IMR-90 (cell line): ENCODE measurements around the gene OSBPL3. TPM values are rescaled to one million over a fixed set of nuclear protein-coding genes. Genes with fewer than 3 reads are reported as not detected.

Source experiments
- ATAC-seq: fragments of 200-7000 bp; cut with Tn5 transposase; 2 replicates; pipeline ENCODE4 v1.9.1; 2020; ENCODE audit warnings: low read depth, mild to moderate bottlenecking, moderate library complexity
- BruUV-seq: library from RNA; stranded (reverse); fragments of 400-500 nt; replicated peaks from 2 replicates; lab custom pipeline; 2021; lab: Mats Ljungman, UMichigan
- CTCF ChIA-PET: fragments of 300-600 bp; formaldehyde crosslinking; extraction: SDS; loops from one replicate; lab custom pipeline; 2021; ENCODE audit warnings: antibody characterized with exemption; lab: Yijun Ruan, JAX
- POLR2A ChIA-PET: fragments of 300-600 bp; sonication (Branson Sonifier 250); formaldehyde crosslinking; loops from one replicate; lab custom pipeline; 2022; ENCODE audit warnings: antibody characterized with exemption; ENCODE audit not compliant: unreplicated experiment; lab: Charles Lee
- DNase-seq: peaks from one replicate; pipeline ENCODE4 v3.0.0; 2013
- H2AFZ ChIP-seq: replicated peaks from 2 replicates; pipeline ENCODE3; 2013; ENCODE audit warnings: low read length, mild to moderate bottlenecking; ENCODE audit not compliant: poor library complexity
- H2AK5ac ChIP-seq: 2 replicates; pipeline ENCODE4 v1.6.1; 2013; ENCODE audit warnings: low read depth, low read length, inconsistent platforms
- H2AK9ac ChIP-seq: replicated peaks from 2 replicates; pipeline ENCODE3; 2013; ENCODE audit warnings: mild to moderate bottlenecking, low read depth, low read length, moderate library complexity; ENCODE audit not compliant: poor library complexity
- H2BK120ac ChIP-seq: 2 replicates; pipeline ENCODE4 v1.6.1; 2013; ENCODE audit warnings: low read depth, low read length, inconsistent platforms
- H2BK15ac ChIP-seq: 3 replicates; pipeline ENCODE4 v1.6.1; 2013; ENCODE audit warnings: low read depth, low read length, inconsistent platforms
- H2BK20ac ChIP-seq: 2 replicates; pipeline ENCODE4 v1.6.1; 2013; ENCODE audit warnings: low read depth, mild to moderate bottlenecking, inconsistent platforms, low read length, moderate library complexity
- H2BK5ac ChIP-seq: 2 replicates; pipeline ENCODE4 v1.6.1; 2013; ENCODE audit warnings: mild to moderate bottlenecking, low read depth, low read length, inconsistent platforms; ENCODE audit not compliant: poor library complexity, severe bottlenecking
- H3K14ac ChIP-seq: replicated peaks from 2 replicates; pipeline ENCODE4 v1.6.1; 2013; ENCODE audit warnings: low read depth, low read length, inconsistent platforms
- H3K18ac ChIP-seq: 2 replicates; pipeline ENCODE4 v1.6.1; 2013; ENCODE audit warnings: low read depth, low read length, control low read depth
- H3K23ac ChIP-seq: 2 replicates; pipeline ENCODE4 v1.6.1; 2013; ENCODE audit warnings: low read depth, low read length, inconsistent platforms
- H3K27ac ChIP-seq: 2 replicates; pipeline ENCODE4 v1.5.1; 2013; ENCODE audit warnings: mild to moderate bottlenecking, control low read depth, low read length; ENCODE audit not compliant: insufficient read depth
- H3K27me3 ChIP-seq: 2 replicates; pipeline ENCODE4 v1.6.1; 2013; ENCODE audit warnings: low read length; ENCODE audit not compliant: control insufficient read depth, insufficient read depth
- H3K36me3 ChIP-seq: 2 replicates; pipeline ENCODE4 v1.6.1; 2013; ENCODE audit warnings: low read length, mixed read lengths; ENCODE audit not compliant: control insufficient read depth, insufficient read depth
- H3K4ac ChIP-seq: 2 replicates; pipeline ENCODE4 v1.6.1; 2013; ENCODE audit warnings: low read depth, low read length, inconsistent platforms
- H3K4me1 ChIP-seq: 2 replicates; pipeline ENCODE4 v1.6.1; 2013; ENCODE audit warnings: low read length, mixed read lengths; ENCODE audit not compliant: control insufficient read depth, insufficient read depth
- H3K4me2 ChIP-seq: 2 replicates; pipeline ENCODE4 v1.6.1; 2013; ENCODE audit warnings: low read depth, mild to moderate bottlenecking, control low read depth, low read length, moderate library complexity
- H3K4me3 ChIP-seq: 2 replicates; pipeline ENCODE4 v1.5.1; 2013; ENCODE audit warnings: low read depth, mild to moderate bottlenecking, control low read depth, low read length, moderate library complexity; ENCODE audit not compliant: insufficient read depth
- H3K56ac ChIP-seq: 2 replicates; pipeline ENCODE4 v1.6.1; 2013; ENCODE audit warnings: low read length, inconsistent platforms; ENCODE audit not compliant: insufficient read depth; ENCODE audit errors: extremely low read depth
- H3K79me1 ChIP-seq, 2 experiments: 2 replicates each; pipeline ENCODE4 v1.6.1; 2013; ENCODE audit warnings: low read length in 2 of 2, inconsistent platforms in 1 of 2, low read depth in 1 of 2
- H3K9ac ChIP-seq: 2 replicates; pipeline ENCODE4 v1.6.1; 2013; ENCODE audit warnings: low read depth, low read length, control low read depth
- H3K9me1 ChIP-seq: 2 replicates; pipeline ENCODE4 v1.6.1; 2013; ENCODE audit warnings: low read length, inconsistent platforms; ENCODE audit not compliant: insufficient read depth
- H3K9me3 ChIP-seq: 2 replicates; pipeline ENCODE4 v1.6.1; 2013; ENCODE audit warnings: low read length; ENCODE audit not compliant: control insufficient read depth, insufficient read depth
- H4K20me1 ChIP-seq: 2 replicates; pipeline ENCODE4 v1.6.1; 2013; ENCODE audit warnings: low read length, inconsistent platforms; ENCODE audit not compliant: insufficient read depth
- H4K5ac ChIP-seq: 2 replicates; pipeline ENCODE4 v1.6.1; 2013; ENCODE audit warnings: mild to moderate bottlenecking, low read depth, low read length, control low read depth
- H4K8ac ChIP-seq, 2 experiments: 2 replicates each; pipeline ENCODE4 v1.6.1; 2013; ENCODE audit warnings: low read depth in 2 of 2, low read length in 2 of 2, control low read depth in 1 of 2, inconsistent platforms in 1 of 2
- H4K91ac ChIP-seq: 2 replicates; pipeline ENCODE4 v1.6.1; 2013; ENCODE audit warnings: low read depth, low read length, inconsistent platforms; ENCODE audit not compliant: insufficient read depth
- CTCF ChIP-seq: conservative IDR thresholded peaks from 2 replicates; pipeline ENCODE4 v1.5.1; 2012; ENCODE audit warnings: mild to moderate bottlenecking, low read depth, low read length, improper control_type of control experiment
- FOS ChIP-seq: fragments of 150-350 bp; IDR thresholded peaks from 2 replicates; pipeline ENCODE4 v1.6.1; 2016; ENCODE audit warnings: low read depth, low read length
- MAFK ChIP-seq: IDR thresholded peaks from 2 replicates; pipeline ENCODE4 v1.6.1; 2012; ENCODE audit warnings: low read depth, low read length, improper control_type of control experiment
- MAZ ChIP-seq: IDR thresholded peaks from 2 replicates; pipeline ENCODE4 v1.6.1; 2012; ENCODE audit warnings: low read depth, mild to moderate bottlenecking, low read length, improper control_type of control experiment, moderate library complexity, borderline replicate concordance
- WGBS, 2 experiments: methylation state at CpG; one replicate each; pipeline versions ENCODE4 v1.1.5 to v1.1.7; 2013; ENCODE audit warnings: missing lambda C conversion rate in 2 of 2; ENCODE audit not compliant: insufficient read length in 1 of 2; ENCODE audit errors: extremely low coverage in 2 of 2; 5-methylcytosine and 5-hydroxymethylcytosine counted together
- dilution Hi-C: fragments of 300-500 bp; cut with HindIII; formaldehyde crosslinking; loops from one replicate; pipeline ENCODE4 v1.14.3; 2018; ENCODE audit warnings: low sequenced_read_pairs; ENCODE audit not compliant: unreplicated experiment
- in situ Hi-C: fragments of 300-500 bp; cut with MboI; formaldehyde crosslinking; loops from 3 replicates; pipeline ENCODE4 v1.14.3; 2019; ENCODE audit warnings: low sequenced_read_pairs, inconsistent platforms, mixed read lengths
- intact Hi-C: fragments of 100-400 bp; cut with micrococcal nuclease; formaldehyde crosslinking; loops from 2 replicates; pipeline ENCODE4 v1.10.0; 2022
- polyA plus RNA-seq, 3 experiments: library from polyadenylated mRNA; depleted of rRNA; stranded (reverse); fragments of >200 nt; gene quantifications; 2 replicates each; pipeline ENCODE4 v1.2.3, GENCODE V29; 2012; ENCODE audit warnings: low replicate concordance in 1 of 3
- total RNA-seq: library from RNA; depleted of rRNA; stranded (reverse); fragments of >200 nt; gene quantifications from 2 replicates; pipeline ENCODE4 v1.2.3, GENCODE V29; 2012

OSBPL3 gene
- total and polyA plus RNA-seq, 2 of the 4 experiments (the other 2 are of a cell fraction), result 18.0 to 29.9 TPM

- no TSS peak for BruUV-seq
- intact Hi-C loops, result no loop called here
- TF ChIP-seq MAZ, result no peak
- no peak for TF ChIP-seq MAFK
- no peak for TF ChIP-seq FOS
- no peak for TF ChIP-seq CTCF
These were observed 210.8 kb downstream of the OSBPL3 start for GRCh38 chr7:24769014-24769830.

More at GRCh38 chr7:24769014-24769830, 210.8 kb downstream of the OSBPL3 start:
- in situ Hi-C loops (no loop called here), dilution Hi-C loops (no loop called here)
- Histone ChIP-seq H3K9me3 (no peaks in the 10 kb centered on the region), H4K91ac (no peak overlapping the region), H3K4me1 (no peaks in the 10 kb centered on the region), H3K18ac (no peak overlapping the region), H2BK5ac (no peak overlapping the region), H2AK5ac (no peak overlapping the region), H2BK20ac (no peak overlapping the region), H2AFZ (no peak overlapping the region), H4K5ac (no peak overlapping the region), H4K20me1 (no peaks in the 10 kb centered on the region), H3K4ac (no peak overlapping the region), H3K4me3 (no peak overlapping the region), H3K23ac (no peak overlapping the region), H3K14ac (no peak overlapping the region), H3K27me3 (no peaks in the 10 kb centered on the region; the same call in 1 of the 2 replicates), H3K9ac (no peak overlapping the region), H4K8ac (no peak overlapping the region), H3K36me3 (no peaks in the 10 kb centered on the region), H3K4me2 (no peak overlapping the region), H3K27ac (no peak overlapping the region), H2AK9ac (no peak overlapping the region), H3K56ac (no peak overlapping the region), H3K9me1 (no peaks in the 10 kb centered on the region), H3K79me1 (no peaks in the 10 kb centered on the region), H2BK120ac (no peak overlapping the region), H2BK15ac (no peak overlapping the region; the same call in 2 of the 3 replicates)
- 80% methylated on average over 1 of the region's 9 CpGs; no CpG with 5 or more reads in 1 of the 2 experiments for WGBS, 2 experiments
- ATAC-seq (no peak), DNase-seq (no peak)
- ChIA-PET CTCF (no interaction called here), POLR2A (no interaction called here)
